ENCODE data around the gene AGAP1.
"Not testable (repeated sequence)": the region's sequence is repeated elsewhere in the genome, so short reads cannot be mapped to it uniquely, and the experiment has no call there.

AGAP1 gene

GRCh38 chr2:236054125-236054524 is 560.3 kb downstream of the AGAP1 start:
- FAIRE-seq: no peak

- FAIRE-seq: no peak
These were observed 560.9 kb downstream of the AGAP1 start for GRCh38 chr2:236054621-236055305.

- FAIRE-seq: no peak
These were observed 561.6 kb downstream of the AGAP1 start for GRCh38 chr2:236055471-236055870.

GRCh38 chr2:236056141-236056540 is 562.3 kb downstream of the AGAP1 start:
- FAIRE-seq: no peak

GRCh38 chr2:236057375-236057774 is 563.5 kb downstream of the AGAP1 start:
- no peak for FAIRE-seq

- no peak for FAIRE-seq
These were observed 567.7 kb downstream of the AGAP1 start for GRCh38 chr2:236061497-236061896.

GRCh38 chr2:236061899-236062298 is 568.1 kb downstream of the AGAP1 start:
- no peak for FAIRE-seq

GRCh38 chr2:236062806-236063205 is 569.0 kb downstream of the AGAP1 start:
- not testable (repeated sequence) for FAIRE-seq

- FAIRE-seq: no peak
These were observed 570.2 kb downstream of the AGAP1 start for GRCh38 chr2:236063994-236064393.

GRCh38 chr2:236065314-236066160 is 571.7 kb downstream of the AGAP1 start:
- no peak for FAIRE-seq

- FAIRE-seq: no peak
These were observed 576.4 kb downstream of the AGAP1 start for GRCh38 chr2:236070236-236070635.

GRCh38 chr2:236073246-236073645 is 579.4 kb downstream of the AGAP1 start:
- FAIRE-seq: no peak

GRCh38 chr2:236073867-236074655 is 580.2 kb downstream of the AGAP1 start:
- no peak for FAIRE-seq

GRCh38 chr2:236075802-236076201 is 582.0 kb downstream of the AGAP1 start:
- no peak for FAIRE-seq

GRCh38 chr2:236078297-236079255 is 584.7 kb downstream of the AGAP1 start:
- FAIRE-seq: no peak

GRCh38 chr2:236080412-236080811 is 586.6 kb downstream of the AGAP1 start:
- no peak for FAIRE-seq

- no peak for FAIRE-seq
These were observed 587.3 kb downstream of the AGAP1 start for GRCh38 chr2:236081171-236081570.

- no peak for FAIRE-seq
These were observed 588.2 kb downstream of the AGAP1 start for GRCh38 chr2:236082061-236082460.

GRCh38 chr2:236083934-236084333 is 590.1 kb downstream of the AGAP1 start:
- no peak for FAIRE-seq

GRCh38 chr2:236085211-236085610 is 591.4 kb downstream of the AGAP1 start:
- no peak for FAIRE-seq

- no peak for FAIRE-seq
These were observed 591.8 kb downstream of the AGAP1 start for GRCh38 chr2:236085647-236086046.

GRCh38 chr2:236086403-236086970 is 592.6 kb downstream of the AGAP1 start:
- no peak for FAIRE-seq

Measured in TTC549 (cell line).